ENCODE measurements around the gene NELFE.

DNA sequence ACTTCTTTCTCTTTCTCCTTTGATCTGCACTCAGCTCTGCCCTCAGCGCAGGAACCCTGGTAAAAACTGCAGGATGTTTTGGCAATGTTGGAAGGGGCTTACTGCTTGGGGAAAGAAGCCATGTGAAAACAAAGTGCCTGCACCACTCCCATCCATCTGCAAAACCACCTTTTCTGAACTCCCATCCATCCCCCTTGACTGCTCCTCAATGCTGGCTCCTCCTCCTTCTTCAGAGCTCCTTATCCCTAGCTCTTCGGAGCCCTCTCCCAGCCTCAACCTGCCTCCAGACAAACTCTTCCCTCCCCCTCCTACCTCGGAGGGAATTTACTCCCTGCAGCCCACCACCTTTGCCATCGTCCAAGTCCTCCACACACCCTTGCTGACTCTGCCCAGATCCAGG is 52.6 kb downstream of the NELFE start:
- no peak for TF ChIP-seq POLR2A (IDR thresholded peaks at IDR 0.05)
- TF ChIP-seq, protein P1, sequence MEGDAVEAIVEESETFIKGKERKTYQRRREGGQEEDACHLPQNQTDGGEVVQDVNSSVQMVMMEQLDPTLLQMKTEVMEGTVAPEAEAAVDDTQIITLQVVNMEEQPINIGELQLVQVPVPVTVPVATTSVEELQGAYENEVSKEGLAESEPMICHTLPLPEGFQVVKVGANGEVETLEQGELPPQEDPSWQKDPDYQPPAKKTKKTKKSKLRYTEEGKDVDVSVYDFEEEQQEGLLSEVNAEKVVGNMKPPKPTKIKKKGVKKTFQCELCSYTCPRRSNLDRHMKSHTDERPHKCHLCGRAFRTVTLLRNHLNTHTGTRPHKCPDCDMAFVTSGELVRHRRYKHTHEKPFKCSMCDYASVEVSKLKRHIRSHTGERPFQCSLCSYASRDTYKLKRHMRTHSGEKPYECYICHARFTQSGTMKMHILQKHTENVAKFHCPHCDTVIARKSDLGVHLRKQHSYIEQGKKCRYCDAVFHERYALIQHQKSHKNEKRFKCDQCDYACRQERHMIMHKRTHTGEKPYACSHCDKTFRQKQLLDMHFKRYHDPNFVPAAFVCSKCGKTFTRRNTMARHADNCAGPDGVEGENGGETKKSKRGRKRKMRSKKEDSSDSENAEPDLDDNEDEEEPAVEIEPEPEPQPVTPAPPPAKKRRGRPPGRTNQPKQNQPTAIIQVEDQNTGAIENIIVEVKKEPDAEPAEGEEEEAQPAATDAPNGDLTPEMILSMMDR (IDR thresholded peaks at IDR 0.05), result no peak
